NCI-H510A (cell line): ENCODE results near the gene SLC12A5.
"Not testable (repeated sequence)": the region's sequence is repeated elsewhere in the genome, so short reads cannot be mapped to it uniquely, and the experiment has no call there.

Source experiments
- DNase-seq: peaks from one replicate; lab custom pipeline; 2025; lab: John Stamatoyannopoulos, UW

SLC12A5 gene

GRCh38 chr20:46081074-46081473 is 52.1 kb downstream of the SLC12A5 start:
- DNase-seq, result no peak

GRCh38 chr20:46083101-46083500 is 54.1 kb downstream of the SLC12A5 start:
- DNase-seq, result no peak

- no peak for DNase-seq
Observed at GRCh38 chr20:46083531-46084061, 54.6 kb downstream of the SLC12A5 start.

GRCh38 chr20:46084805-46085178 is 55.8 kb downstream of the SLC12A5 start:
- no peak for DNase-seq

- DNase-seq, result no peak
Observed at GRCh38 chr20:46085179-46085851, 56.3 kb downstream of the SLC12A5 start.

- DNase-seq, result no peak
Observed at GRCh38 chr20:46087161-46087560, 58.1 kb downstream of the SLC12A5 start.

GRCh38 chr20:46088409-46089166 is 59.6 kb downstream of the SLC12A5 start:
- no peak for DNase-seq

- DNase-seq, result no peak
Observed at GRCh38 chr20:46089167-46089416, 60.1 kb downstream of the SLC12A5 start.

GRCh38 chr20:46089417-46090388 is 60.7 kb downstream of the SLC12A5 start, which contains the start of gene NCOA5:
TSS of gene NCOA5 (minus strand) at chr20:46089962. CDS start at chr20:46079424, 10,538 bp downstream.
- peak; percentile 96 for DNase-seq

- not testable (repeated sequence) for DNase-seq
Observed at GRCh38 chr20:46091622-46092535, 62.9 kb downstream of the SLC12A5 start.

GRCh38 chr20:46093531-46093930 is 64.5 kb downstream of the SLC12A5 start:
- no peak for DNase-seq

GRCh38 chr20:46099491-46100287 is 70.7 kb downstream of the SLC12A5 start:
- DNase-seq, result no peak

GRCh38 chr20:46100444-46100843 is 71.4 kb downstream of the SLC12A5 start:
- not testable (repeated sequence) for DNase-seq

- no peak for DNase-seq
Observed at GRCh38 chr20:46100988-46101387, 72.0 kb downstream of the SLC12A5 start.

GRCh38 chr20:46101957-46102356 is 72.9 kb downstream of the SLC12A5 start:
- no peak for DNase-seq

GRCh38 chr20:46102940-46103339 is 73.9 kb downstream of the SLC12A5 start:
- DNase-seq, result no peak

GRCh38 chr20:46104262-46104661 is 75.2 kb downstream of the SLC12A5 start:
- no peak for DNase-seq

GRCh38 chr20:46107061-46107460 is 78.0 kb downstream of the SLC12A5 start:
- DNase-seq, result no peak

GRCh38 chr20:46108435-46108841 is 79.4 kb downstream of the SLC12A5 start:
- no peak for DNase-seq

- DNase-seq, result no peak
Observed at GRCh38 chr20:46108976-46109375, 80.0 kb downstream of the SLC12A5 start.
